ENCODE data around the gene MYO18A.

MYO18A gene

GRCh38 chr17:29125651-29126050 is 54.5 kb downstream of the MYO18A start:
- Histone ChIP-seq H3K27ac (ENCODE audit: extremely low read depth, low read depth, low read length) (no peak overlapping the region), H3K4me3 (ENCODE audit: low read depth, low read length) (no peak overlapping the region), H3K36me3 (ENCODE audit: control insufficient read depth in 2 of 2, insufficient read depth in 1 of 2, low read length in 2 of 2) (peaks cover 0 to 14% of the 10 kb centered on the region in 2 experiments; a peak in 1 of 3 replicates), H3K9me3 (ENCODE audit: control insufficient read depth, insufficient read depth, low read depth, low read length) (no peaks in the 10 kb centered on the region), H3K4me1 (ENCODE audit: control insufficient read depth, insufficient read depth, low read length) (peaks cover 2% of the 10 kb centered on the region; the same call in 1 of the 2 replicates)
- TF ChIP-seq SALL2 (tag by site-specific recombination; IDR thresholded peaks at IDR 0.05; ENCODE audit: borderline replicate concordance) (no peak), KLF7 (tag by site-specific recombination; IDR thresholded peaks at IDR 0.05; ENCODE audit: borderline replicate concordance) (no peak), ZNF544 (tag by site-specific recombination; IDR thresholded peaks at IDR 0.05) (no peak), ZFP3 (tag by site-specific recombination; IDR thresholded peaks at IDR 0.05; ENCODE audit: low read depth) (no peak), ZNF146 (tag by site-specific recombination; IDR thresholded peaks at IDR 0.05) (no peak), TCF7L2 (IDR thresholded peaks at IDR 0.05; ENCODE audit: borderline replicate concordance, low read depth, low read length) (no peak), ZNF621 (tag by site-specific recombination; IDR thresholded peaks at IDR 0.05) (no peak), ZNF223 (tag by site-specific recombination; IDR thresholded peaks at IDR 0.05) (no peak), ZBTB44 (tag by site-specific recombination; IDR thresholded peaks at IDR 0.05) (no peak), KLF9 (tag by site-specific recombination; IDR thresholded peaks at IDR 0.05; ENCODE audit: low read depth) (no peak), ZNF645 (tag by site-specific recombination; IDR thresholded peaks at IDR 0.05) (no peak), PRDM6 (tag by site-specific recombination; IDR thresholded peaks at IDR 0.05) (no peak), ZNF571 (tag by site-specific recombination; IDR thresholded peaks at IDR 0.05) (no peak), ZNF335 (tag by site-specific recombination; conservative IDR thresholded peaks at IDR 0.05) (no peak), ATF2 (tag by site-specific recombination; IDR thresholded peaks at IDR 0.05; ENCODE audit: low read depth) (no peak), PRDM1 (tag by site-specific recombination; IDR thresholded peaks at IDR 0.05) (no peak), ZNF768 (tag by site-specific recombination; IDR thresholded peaks at IDR 0.05) (no peak), ZFP37 (tag by site-specific recombination; IDR thresholded peaks at IDR 0.05) (no peak)
- ChIA-PET CTCF (interaction anchor here (0.6 to 16.5 kb wide), 6 partner anchors 9 to 444 kb away, joined by 3 to 506 read pairs (median 36); no protein-coding TSS in a partner anchor), POLR2A (no interaction called here)

GRCh38 chr17:29124925-29125273 is 55.3 kb downstream of the MYO18A start:
- peaks cover 0 to 21% of the 10 kb centered on the region in 2 experiments; a peak in 1 of 3 replicates for H3K36me3 ChIP-seq (ENCODE audit: control insufficient read depth in 2 of 2, insufficient read depth in 1 of 2, low read length in 2 of 2)
- no peak overlapping the region for H3K27ac ChIP-seq (ENCODE audit: extremely low read depth, low read depth, low read length)
- TF ChIP-seq GLIS1 (tag by site-specific recombination; IDR thresholded peaks at IDR 0.05) (peak; percentile 61), KLF7 (tag by site-specific recombination; IDR thresholded peaks at IDR 0.05; ENCODE audit: borderline replicate concordance) (no peak), KLF1 (tag by site-specific recombination; IDR thresholded peaks at IDR 0.05) (0 out of 2 replicates have a peak, but pooled peaks have one; percentile 24)
- no peak overlapping the region for H3K4me3 ChIP-seq (ENCODE audit: low read depth, low read length)
- H3K4me1 ChIP-seq (ENCODE audit: control insufficient read depth, insufficient read depth, low read length), result peaks cover 2% of the 10 kb centered on the region; the same call in 1 of the 2 replicates
- ChIA-PET CTCF (interaction anchor here (0.6 to 16.5 kb wide), 17 partner anchors 9 to 481 kb away, joined by 3 to 506 read pairs (median 8); no protein-coding TSS in a partner anchor), POLR2A (interaction anchor here (1.2 to 1.3 kb wide), 4 partner anchors 9 to 441 kb away, joined by 3 read pairs; no protein-coding TSS in a partner anchor)
- no peaks in the 10 kb centered on the region for H3K9me3 ChIP-seq (ENCODE audit: control insufficient read depth, insufficient read depth, low read depth, low read length)

Data from HEK293 (cell line).